Neural progenitor cell (in vitro differentiated cells): ENCODE measurements around the gene OR56A4. TPM values are rescaled to one million over a fixed set of nuclear protein-coding genes. Genes with fewer than 3 reads are reported as not detected.

Source experiments
- DNase-seq: peaks from one replicate; pipeline ENCODE4 v3.0.0-alpha.2; 2016; ENCODE audit warnings: low spot score
- H2AFZ ChIP-seq: fragments of 200-600 bp; sonication (generic); replicated peaks from 2 replicates; pipeline ENCODE4 v1.6.1; 2016; ENCODE audit warnings: antibody characterized with exemption
- H3F3A ChIP-seq: fragments of 200-600 bp; sonication (generic); 2 replicates; pipeline ENCODE4 v1.6.1; 2016; ENCODE audit warnings: antibody characterized with exemption, low read depth
- H3K27ac ChIP-seq: fragments of 200-600 bp; sonication (generic); 2 replicates; pipeline ENCODE4 v1.5.1; 2016; ENCODE audit warnings: mild to moderate bottlenecking
- H3K27me3 ChIP-seq: fragments of 200-600 bp; sonication (generic); 2 replicates; pipeline ENCODE4 v1.6.1; 2016; ENCODE audit warnings: mild to moderate bottlenecking, moderate library complexity
- H3K36me3 ChIP-seq: fragments of 200-600 bp; sonication (generic); 2 replicates; pipeline ENCODE4 v1.5.1; 2016
- H3K4me1 ChIP-seq: fragments of 200-600 bp; sonication (generic); 2 replicates; pipeline ENCODE4 v1.6.1; 2016; ENCODE audit warnings: mixed run types
- H3K4me2 ChIP-seq: fragments of 200-600 bp; sonication (generic); 2 replicates; pipeline ENCODE4 v1.6.1; 2016
- H3K4me3 ChIP-seq: fragments of 200-600 bp; sonication (generic); 2 replicates; pipeline ENCODE4 v1.5.1; 2016
- H3K79me2 ChIP-seq: fragments of 200-600 bp; sonication (generic); 2 replicates; pipeline ENCODE4 v1.6.1; 2016; ENCODE audit warnings: low read depth
- H3K9ac ChIP-seq: fragments of 200-600 bp; sonication (generic); 2 replicates; pipeline ENCODE4 v1.6.1; 2016
- H3K9me3 ChIP-seq: fragments of 200-600 bp; sonication (generic); 2 replicates; pipeline ENCODE4 v1.5.1; 2016; ENCODE audit warnings: low read depth
- H4K20me1 ChIP-seq: fragments of 200-600 bp; sonication (generic); 2 replicates; pipeline ENCODE4 v1.6.1; 2016; ENCODE audit warnings: low read depth
- H3K27ac Mint-ChIP-seq: 3 replicates; pipeline ENCODE4 v1.8.0; 2021; ENCODE audit warnings: mixed read lengths
- H3K27me3 Mint-ChIP-seq: 2 replicates; pipeline ENCODE4 v1.8.0; 2022; ENCODE audit warnings: low read depth, mild to moderate bottlenecking, inconsistent platforms, moderate library complexity, mixed read lengths; ENCODE audit not compliant: insufficient read depth
- H3K36me3 Mint-ChIP-seq: 3 replicates; pipeline ENCODE4 v1.8.0; 2021; ENCODE audit warnings: mixed read lengths
- H3K4me1 Mint-ChIP-seq: 3 replicates; pipeline ENCODE4 v1.8.0; 2021; ENCODE audit warnings: mixed read lengths
- H3K4me3 Mint-ChIP-seq: 3 replicates; pipeline ENCODE4 v1.8.0; 2021; ENCODE audit warnings: mild to moderate bottlenecking, moderate library complexity, mixed read lengths
- H3K9me3 Mint-ChIP-seq: 3 replicates; pipeline ENCODE4 v1.8.0; 2020; ENCODE audit warnings: mixed read lengths
- EZH2 ChIP-seq: fragments of 200-600 bp; sonication (generic); IDR thresholded peaks from 2 replicates; pipeline ENCODE4 v1.6.1; 2017; ENCODE audit warnings: antibody characterized with exemption, mild to moderate bottlenecking, moderate library complexity
- EZH2phosphoT487 ChIP-seq: fragments of 200-600 bp; sonication (generic); IDR thresholded peaks from 2 replicates; pipeline ENCODE4 v1.6.1; 2017; ENCODE audit warnings: antibody characterized with exemption
- total RNA-seq: library from RNA; depleted of rRNA; stranded (reverse); fragments of >200 nt; gene quantifications from 2 replicates; pipeline ENCODE4 v1.2.3, GENCODE V29; 2015; ENCODE audit warnings: low replicate concordance
- TF ChIP-seq, protein P1 (sequence below): fragments of 200-600 bp; sonication (generic); IDR thresholded peaks from 2 replicates; pipeline ENCODE4 v1.5.1; 2017; ENCODE audit warnings: antibody characterized with exemption, mild to moderate bottlenecking

OR56A4 gene
- total RNA-seq, 1 donor from 2014 or later = 0.30 TPM

DNA sequence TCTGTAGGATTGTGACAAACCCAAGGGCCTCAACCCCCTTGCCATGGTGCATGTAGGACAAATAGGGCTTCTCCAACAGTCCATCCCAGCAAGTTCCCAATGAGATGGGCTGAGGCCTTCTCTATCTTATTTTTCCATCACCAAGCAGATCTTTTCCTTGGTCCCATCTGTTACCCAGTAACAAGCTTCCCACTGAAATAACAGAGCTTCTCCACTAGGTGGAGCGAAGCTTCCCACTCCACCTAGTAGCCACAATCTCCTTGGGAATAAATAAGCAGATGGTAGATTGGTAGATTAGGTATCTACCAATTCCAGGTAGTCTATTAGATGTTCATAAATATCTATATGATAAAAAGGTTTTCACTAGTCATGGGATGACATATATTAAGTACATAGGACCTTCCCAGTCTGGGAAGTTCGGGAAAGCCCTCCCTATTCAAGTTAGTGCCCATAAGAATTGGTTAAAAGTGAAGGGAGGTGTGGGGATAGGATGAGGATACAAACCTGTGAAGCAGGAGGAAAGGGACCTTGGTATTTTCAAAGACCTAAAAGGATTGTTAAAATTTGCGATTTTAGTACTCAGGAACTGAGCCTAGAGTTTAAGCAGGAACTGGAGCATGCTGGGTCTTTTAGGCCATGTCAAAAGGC lies 14.0 kb downstream of the OR56A4 start:
- H3K4me3 Mint-ChIP-seq = no peak overlapping the region
- no peak overlapping the region for H3K27ac Mint-ChIP-seq
- TF ChIP-seq, protein P1, sequence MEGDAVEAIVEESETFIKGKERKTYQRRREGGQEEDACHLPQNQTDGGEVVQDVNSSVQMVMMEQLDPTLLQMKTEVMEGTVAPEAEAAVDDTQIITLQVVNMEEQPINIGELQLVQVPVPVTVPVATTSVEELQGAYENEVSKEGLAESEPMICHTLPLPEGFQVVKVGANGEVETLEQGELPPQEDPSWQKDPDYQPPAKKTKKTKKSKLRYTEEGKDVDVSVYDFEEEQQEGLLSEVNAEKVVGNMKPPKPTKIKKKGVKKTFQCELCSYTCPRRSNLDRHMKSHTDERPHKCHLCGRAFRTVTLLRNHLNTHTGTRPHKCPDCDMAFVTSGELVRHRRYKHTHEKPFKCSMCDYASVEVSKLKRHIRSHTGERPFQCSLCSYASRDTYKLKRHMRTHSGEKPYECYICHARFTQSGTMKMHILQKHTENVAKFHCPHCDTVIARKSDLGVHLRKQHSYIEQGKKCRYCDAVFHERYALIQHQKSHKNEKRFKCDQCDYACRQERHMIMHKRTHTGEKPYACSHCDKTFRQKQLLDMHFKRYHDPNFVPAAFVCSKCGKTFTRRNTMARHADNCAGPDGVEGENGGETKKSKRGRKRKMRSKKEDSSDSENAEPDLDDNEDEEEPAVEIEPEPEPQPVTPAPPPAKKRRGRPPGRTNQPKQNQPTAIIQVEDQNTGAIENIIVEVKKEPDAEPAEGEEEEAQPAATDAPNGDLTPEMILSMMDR = peak; percentile 75
- TF ChIP-seq EZH2 = no peak
- no peaks in the 10 kb centered on the region for H3K27me3 Mint-ChIP-seq
- no peak overlapping the region for H3K27ac ChIP-seq
- H3K4me2 ChIP-seq = no peak overlapping the region
- peak; percentile 44 for DNase-seq
- H4K20me1 ChIP-seq = no peaks in the 10 kb centered on the region
- H3F3A ChIP-seq = no peaks in the 10 kb centered on the region
- H3K4me3 ChIP-seq = no peak overlapping the region
- no peaks in the 10 kb centered on the region for H3K79me2 ChIP-seq
- no peaks in the 10 kb centered on the region for H3K4me1 ChIP-seq
- H3K9me3 ChIP-seq = no peaks in the 10 kb centered on the region
- no peaks in the 10 kb centered on the region for H3K9me3 Mint-ChIP-seq
- H3K36me3 ChIP-seq = no peaks in the 10 kb centered on the region
- no peak overlapping the region for H3K9ac ChIP-seq
- no peaks in the 10 kb centered on the region for H3K4me1 Mint-ChIP-seq
- H3K27me3 ChIP-seq = no peaks in the 10 kb centered on the region
- no peaks in the 10 kb centered on the region for H3K36me3 Mint-ChIP-seq
- no peak overlapping the region for H2AFZ ChIP-seq

DNA sequence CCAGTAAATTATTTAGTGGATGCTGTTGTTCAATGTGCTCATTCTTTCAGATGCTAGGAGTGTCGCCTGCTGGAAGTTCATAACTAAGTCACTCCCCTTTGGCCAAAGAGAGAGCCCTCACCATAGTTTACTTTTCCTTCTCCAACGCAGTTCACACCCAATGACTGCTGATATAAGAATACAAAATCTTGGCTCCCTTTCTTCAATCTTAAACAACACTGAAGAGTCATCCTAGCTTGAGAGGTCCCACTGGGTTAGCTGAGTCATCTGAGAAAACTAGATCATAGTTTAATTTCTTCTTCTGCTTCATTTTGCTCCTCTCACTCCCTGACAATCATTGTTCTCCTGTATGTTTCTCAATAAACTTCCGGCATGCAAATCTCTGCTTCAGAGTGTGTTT lies 14.6 kb downstream of the OR56A4 start:
- DNase-seq = no peak
- H3K36me3 Mint-ChIP-seq = no peaks in the 10 kb centered on the region
- Histone ChIP-seq H3K27me3 (no peaks in the 10 kb centered on the region), H3K36me3 (no peaks in the 10 kb centered on the region), H3K9ac (no peak overlapping the region), H3F3A (no peaks in the 10 kb centered on the region), H4K20me1 (no peaks in the 10 kb centered on the region), H2AFZ (no peak overlapping the region), H3K79me2 (no peaks in the 10 kb centered on the region), H3K4me1 (no peaks in the 10 kb centered on the region), H3K27ac (no peak overlapping the region), H3K9me3 (no peaks in the 10 kb centered on the region), H3K4me2 (no peak overlapping the region), H3K4me3 (no peak overlapping the region)
- H3K9me3 Mint-ChIP-seq = no peaks in the 10 kb centered on the region
- no peak overlapping the region for H3K27ac Mint-ChIP-seq
- TF ChIP-seq EZH2 (no peak), EZH2phosphoT487 (no peak)
- TF ChIP-seq, protein P1 = no peak
- no peak overlapping the region for H3K4me3 Mint-ChIP-seq
- H3K4me1 Mint-ChIP-seq = no peaks in the 10 kb centered on the region
- no peaks in the 10 kb centered on the region for H3K27me3 Mint-ChIP-seq

DNA sequence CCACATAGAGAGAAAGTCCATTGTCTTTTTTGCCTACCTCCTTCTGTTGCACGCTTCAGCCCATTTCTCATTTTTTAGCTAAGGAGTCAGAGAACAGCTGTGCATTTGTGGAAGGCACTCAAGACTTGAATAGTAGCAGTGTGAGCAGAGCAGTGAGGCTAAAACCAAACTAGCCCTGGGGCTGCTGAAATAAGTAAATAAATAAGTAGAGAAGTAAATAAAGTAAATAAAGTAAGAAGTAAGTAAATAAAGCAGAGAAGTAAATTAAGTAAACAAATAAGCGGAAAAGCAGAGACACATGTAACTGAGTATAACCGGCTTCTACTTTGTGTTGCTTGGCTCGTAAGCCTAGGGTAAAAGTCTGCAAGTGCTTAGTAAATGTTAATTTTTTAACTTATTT lies 17.5 kb downstream of the OR56A4 start:
- Mint-ChIP-seq H3K27ac (no peak overlapping the region), H3K27me3 (no peaks in the 10 kb centered on the region), H3K9me3 (no peaks in the 10 kb centered on the region), H3K4me3 (no peak overlapping the region), H3K36me3 (no peaks in the 10 kb centered on the region), H3K4me1 (no peaks in the 10 kb centered on the region)
- no peaks in the 10 kb centered on the region for H3F3A ChIP-seq
- no peaks in the 10 kb centered on the region for H3K36me3 ChIP-seq
- no peaks in the 10 kb centered on the region for H3K9me3 ChIP-seq
- no peak overlapping the region for H3K4me2 ChIP-seq
- no peak overlapping the region for H3K27ac ChIP-seq
- H3K27me3 ChIP-seq = no peaks in the 10 kb centered on the region
- no peaks in the 10 kb centered on the region for H3K79me2 ChIP-seq
- H3K4me1 ChIP-seq = no peaks in the 10 kb centered on the region
- no peaks in the 10 kb centered on the region for H4K20me1 ChIP-seq
- no peak for DNase-seq
- no peak overlapping the region for H2AFZ ChIP-seq
- no peak for TF ChIP-seq EZH2phosphoT487
- no peak for TF ChIP-seq EZH2
- TF ChIP-seq, protein P1 = no peak
- H3K4me3 ChIP-seq = no peak overlapping the region
- H3K9ac ChIP-seq = no peak overlapping the region
